HEK293 (cell line): ENCODE measurements around the gene KRT38.

ENCODE experiments used
- CTCF ChIA-PET: fragments of 350-600 bp; formaldehyde crosslinking; extraction: SDS; loops from one replicate; lab custom pipeline; 2021; ENCODE audit warnings: antibody characterized with exemption; lab: Yijun Ruan, JAX
- POLR2A ChIA-PET: fragments of 300-600 bp; formaldehyde crosslinking; extraction: SDS; loops from one replicate; lab custom pipeline; 2020; ENCODE audit warnings: antibody characterized with exemption, inconsistent platforms; lab: Yijun Ruan, JAX
- H3K27ac ChIP-seq: fragments of 200-500 bp; sonication (Bioruptor generic); 2 replicates; pipeline ENCODE4 v1.5.1; 2014; ENCODE audit warnings: low read depth, low read length, control low read depth, inconsistent platforms; ENCODE audit errors: extremely low read depth
- H3K36me3 ChIP-seq, 2 experiments: fragments of 200-500 bp in 1 of 2; sonication (Bioruptor generic) in 1 of 2; 1 replicate in 1 of 2; 2 replicates in 1 of 2; pipeline ENCODE4 v1.5.1; 2014 to 2017; ENCODE audit warnings: inconsistent platforms in 2 of 2, low read length in 2 of 2; ENCODE audit not compliant: control insufficient read depth in 2 of 2, insufficient read depth in 1 of 2
- H3K4me1 ChIP-seq: fragments of 200-500 bp; sonication (Bioruptor generic); 2 replicates; pipeline ENCODE4 v1.5.1; 2014; ENCODE audit warnings: mild to moderate bottlenecking, low read length, inconsistent platforms; ENCODE audit not compliant: control insufficient read depth, insufficient read depth
- H3K4me3 ChIP-seq: 2 replicates; pipeline ENCODE4 v1.5.1; 2011; ENCODE audit warnings: low read depth, mild to moderate bottlenecking, control low read depth, low read length, moderate library complexity
- H3K9me3 ChIP-seq: fragments of 200-500 bp; sonication (Bioruptor generic); 2 replicates; pipeline ENCODE4 v1.5.1; 2014; ENCODE audit warnings: low read depth, low read length, inconsistent platforms; ENCODE audit not compliant: control insufficient read depth, insufficient read depth
- GLI4 ChIP-seq: fragments of 450-650 bp; formaldehyde crosslinking; IDR thresholded peaks from 2 replicates; pipeline ENCODE4 v1.5.1; 2016; ENCODE audit warnings: missing biosample characterization, missing genetic modification characterization
- HOXA7 ChIP-seq: sonication (generic); formaldehyde crosslinking; IDR thresholded peaks from 2 replicates; pipeline ENCODE4 v1.8.1; 2022; ENCODE audit warnings: missing genetic modification reagents, borderline replicate concordance
- ZIC2 ChIP-seq: fragments of 450-650 bp; formaldehyde crosslinking; IDR thresholded peaks from 2 replicates; pipeline ENCODE4 v1.5.1; 2016; ENCODE audit warnings: missing biosample characterization, missing genetic modification characterization
- ZNF146 ChIP-seq: fragments of 450-650 bp; formaldehyde crosslinking; IDR thresholded peaks from 2 replicates; pipeline ENCODE4 v1.5.1; 2016; ENCODE audit warnings: missing biosample characterization, missing genetic modification characterization
- ZNF174 ChIP-seq: fragments of 450-650 bp; formaldehyde crosslinking; IDR thresholded peaks from 2 replicates; pipeline ENCODE4 v1.5.0; 2017; ENCODE audit warnings: missing biosample characterization, mild to moderate bottlenecking, missing genetic modification characterization
- ZNF184 ChIP-seq: fragments of 450-650 bp; IDR thresholded peaks from 2 replicates; pipeline ENCODE4 v1.5.1; 2018; ENCODE audit warnings: missing biosample characterization, mild to moderate bottlenecking, missing genetic modification characterization
- ZNF19 ChIP-seq: fragments of 450-650 bp; formaldehyde crosslinking; IDR thresholded peaks from 2 replicates; pipeline ENCODE4; 2016; ENCODE audit warnings: missing biosample characterization, missing genetic modification characterization, low read depth
- ZNF202 ChIP-seq: fragments of 450-650 bp; formaldehyde crosslinking; IDR thresholded peaks from 2 replicates; pipeline ENCODE4 v1.5.1; 2016; ENCODE audit warnings: missing biosample characterization, missing genetic modification characterization, borderline replicate concordance
- ZNF211 ChIP-seq: fragments of 450-650 bp; formaldehyde crosslinking; IDR thresholded peaks from 2 replicates; pipeline ENCODE4 v1.5.1; 2016; ENCODE audit warnings: low read depth, missing biosample characterization, missing genetic modification characterization
- ZNF248 ChIP-seq: fragments of 450-650 bp; formaldehyde crosslinking; IDR thresholded peaks from 2 replicates; pipeline ENCODE4 v1.5.1; 2017; ENCODE audit warnings: missing biosample characterization, missing genetic modification characterization
- ZNF501 ChIP-seq: fragments of 450-650 bp; formaldehyde crosslinking; IDR thresholded peaks from 2 replicates; pipeline ENCODE4 v1.5.1; 2016; ENCODE audit warnings: missing biosample characterization, missing genetic modification characterization
- ZNF792 ChIP-seq: fragments of 450-650 bp; formaldehyde crosslinking; IDR thresholded peaks from 2 replicates; pipeline ENCODE4 v1.5.1; 2016; ENCODE audit warnings: missing biosample characterization, missing genetic modification characterization
- ZSCAN16 ChIP-seq: fragments of 450-650 bp; formaldehyde crosslinking; IDR thresholded peaks from 2 replicates; pipeline ENCODE4 v1.5.1; 2016; ENCODE audit warnings: missing biosample characterization, missing genetic modification characterization
- TF ChIP-seq, protein P1 (sequence below): fragments of 450-650 bp; formaldehyde crosslinking; IDR thresholded peaks from 2 replicates; pipeline ENCODE4 v1.5.1; 2016; ENCODE audit warnings: missing biosample characterization, missing genetic modification characterization
- TF ChIP-seq, protein P2 (sequence below): fragments of 450-650 bp; formaldehyde crosslinking; IDR thresholded peaks from 2 replicates; pipeline ENCODE4 v1.5.1; 2017; ENCODE audit warnings: missing biosample characterization, missing genetic modification characterization
- TF ChIP-seq, protein P3 (sequence below): fragments of 450-650 bp; formaldehyde crosslinking; IDR thresholded peaks from 2 replicates; pipeline ENCODE4; 2016; ENCODE audit warnings: missing biosample characterization, missing genetic modification characterization
- TF ChIP-seq, protein P4 (sequence below): fragments of 450-650 bp; formaldehyde crosslinking; IDR thresholded peaks from 2 replicates; pipeline ENCODE4 v1.5.1; 2016; ENCODE audit warnings: missing biosample characterization, missing genetic modification characterization
- TF ChIP-seq, protein P5 (sequence below): fragments of 450-650 bp; formaldehyde crosslinking; IDR thresholded peaks from 2 replicates; pipeline ENCODE4 v1.5.1; 2016; ENCODE audit warnings: missing biosample characterization, missing genetic modification characterization
- TF ChIP-seq, protein P6 (sequence below): fragments of 450-650 bp; formaldehyde crosslinking; IDR thresholded peaks from 2 replicates; pipeline ENCODE4 v1.5.1; 2016; ENCODE audit warnings: missing biosample characterization, missing genetic modification characterization
- TF ChIP-seq, protein P7 (sequence below): fragments of 450-650 bp; formaldehyde crosslinking; IDR thresholded peaks from 2 replicates; pipeline ENCODE4 v1.5.0; 2017; ENCODE audit warnings: missing biosample characterization, missing genetic modification characterization, borderline replicate concordance

KRT38 gene

DNA sequence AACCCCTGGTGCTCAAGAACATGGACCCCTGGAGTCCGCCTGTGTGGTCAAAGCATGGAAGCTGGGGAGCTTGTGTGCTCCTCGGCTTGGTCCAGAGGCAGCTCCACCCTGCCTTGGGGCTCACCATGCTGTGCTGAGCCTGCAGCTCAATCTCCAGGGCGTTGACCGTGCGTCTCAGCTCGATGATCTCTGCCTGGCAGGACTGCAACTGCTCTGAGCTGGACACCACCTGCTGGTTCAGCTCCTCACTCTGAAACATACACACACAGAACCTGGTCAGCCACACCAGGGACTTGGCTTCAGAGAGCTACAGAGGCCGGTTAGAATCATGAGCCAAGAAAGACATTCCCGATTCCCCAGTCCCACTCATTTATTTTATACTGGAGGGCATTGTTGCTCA lies 37.5 kb upstream of the KRT38 start:
- Histone ChIP-seq H3K9me3 (no peaks in the 10 kb centered on the region), H3K36me3 (no peaks in the 10 kb centered on the region), H3K4me3 (no peak overlapping the region), H3K27ac (no peak overlapping the region), H3K4me1 (no peaks in the 10 kb centered on the region)
- POLR2A ChIA-PET: no interaction called here
- TF ChIP-seq ZNF184 (tag by site-specific recombination) (no peak), ZNF19 (tag by site-specific recombination) (no peak), ZNF211 (no peak)
- TF ChIP-seq, protein P1, sequence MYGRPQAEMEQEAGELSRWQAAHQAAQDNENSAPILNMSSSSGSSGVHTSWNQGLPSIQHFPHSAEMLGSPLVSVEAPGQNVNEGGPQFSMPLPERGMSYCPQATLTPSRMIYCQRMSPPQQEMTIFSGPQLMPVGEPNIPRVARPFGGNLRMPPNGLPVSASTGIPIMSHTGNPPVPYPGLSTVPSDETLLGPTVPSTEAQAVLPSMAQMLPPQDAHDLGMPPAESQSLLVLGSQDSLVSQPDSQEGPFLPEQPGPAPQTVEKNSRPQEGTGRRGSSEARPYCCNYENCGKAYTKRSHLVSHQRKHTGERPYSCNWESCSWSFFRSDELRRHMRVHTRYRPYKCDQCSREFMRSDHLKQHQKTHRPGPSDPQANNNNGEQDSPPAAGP: no peak
- CTCF ChIA-PET: interaction anchor here (0.6 kb wide), 1 partner anchor 49 kb away, joined by 3 read pairs; no protein-coding TSS in a partner anchor

DNA sequence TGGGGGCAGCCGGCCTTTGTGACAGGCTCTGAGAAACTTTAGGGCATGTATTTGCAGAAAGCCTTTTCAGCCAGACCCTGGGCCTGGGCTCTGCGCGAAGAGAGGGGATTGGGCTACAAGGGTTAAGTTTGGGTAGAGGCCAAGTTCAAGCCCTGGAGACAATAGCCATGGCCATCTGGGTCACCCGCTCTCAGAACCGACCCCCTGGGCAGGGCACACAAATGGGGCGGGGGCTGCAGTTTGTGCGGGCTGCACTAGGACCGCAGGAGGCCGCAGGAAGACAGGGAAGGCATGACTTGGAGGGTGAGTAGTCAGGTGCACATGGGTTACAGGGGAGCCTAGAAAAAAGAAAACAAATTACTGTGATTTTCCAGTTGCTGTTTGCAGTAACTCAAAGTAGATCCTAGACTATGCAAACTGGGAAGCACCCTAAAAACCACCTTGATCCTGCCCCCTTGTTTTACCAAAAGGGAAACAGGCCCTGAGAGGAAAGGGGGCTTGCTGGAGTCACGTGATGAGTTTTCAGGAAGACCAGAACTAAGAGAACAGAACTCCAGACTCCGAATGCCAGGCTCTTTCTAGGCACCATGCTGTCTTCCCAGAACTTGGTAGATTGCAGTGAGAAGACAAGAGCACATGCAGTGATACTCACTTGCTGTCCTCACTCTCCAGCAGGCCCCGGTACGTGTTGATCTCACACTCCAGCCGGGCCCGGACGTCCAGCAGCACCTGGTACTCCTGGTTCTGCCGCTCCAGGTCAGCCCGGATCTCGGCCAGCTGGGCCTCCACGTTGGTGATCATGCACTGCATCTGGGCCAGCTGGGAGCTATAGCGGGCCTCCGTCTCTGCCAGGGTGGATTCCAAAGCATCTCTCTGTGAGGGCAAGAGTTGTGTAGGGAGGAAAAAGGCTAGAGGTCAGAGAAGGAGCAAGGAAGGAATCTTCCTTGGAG lies 36.4 kb upstream of the KRT38 start:
- no peaks in the 10 kb centered on the region for H3K36me3 ChIP-seq
- ChIA-PET POLR2A (no interaction called here), CTCF (interaction anchor here (0.5 kb wide), 1 partner anchor 19 kb away, joined by 5 read pairs; no protein-coding TSS in a partner anchor)
- TF ChIP-seq, protein P2, sequence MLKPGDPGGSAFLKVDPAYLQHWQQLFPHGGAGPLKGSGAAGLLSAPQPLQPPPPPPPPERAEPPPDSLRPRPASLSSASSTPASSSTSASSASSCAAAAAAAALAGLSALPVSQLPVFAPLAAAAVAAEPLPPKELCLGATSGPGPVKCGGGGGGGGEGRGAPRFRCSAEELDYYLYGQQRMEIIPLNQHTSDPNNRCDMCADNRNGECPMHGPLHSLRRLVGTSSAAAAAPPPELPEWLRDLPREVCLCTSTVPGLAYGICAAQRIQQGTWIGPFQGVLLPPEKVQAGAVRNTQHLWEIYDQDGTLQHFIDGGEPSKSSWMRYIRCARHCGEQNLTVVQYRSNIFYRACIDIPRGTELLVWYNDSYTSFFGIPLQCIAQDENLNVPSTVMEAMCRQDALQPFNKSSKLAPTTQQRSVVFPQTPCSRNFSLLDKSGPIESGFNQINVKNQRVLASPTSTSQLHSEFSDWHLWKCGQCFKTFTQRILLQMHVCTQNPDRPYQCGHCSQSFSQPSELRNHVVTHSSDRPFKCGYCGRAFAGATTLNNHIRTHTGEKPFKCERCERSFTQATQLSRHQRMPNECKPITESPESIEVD (tag by site-specific recombination): no peak
- TF ChIP-seq ZNF174 (tag by site-specific recombination) (no peak), ZNF501 (no peak), HOXA7 (CRISPR knock-in tag) (no peak), ZIC2 (tag by site-specific recombination) (no peak), ZNF19 (tag by site-specific recombination) (no peak), ZNF792 (tag by site-specific recombination) (no peak), ZNF248 (no peak), ZSCAN16 (no peak), ZNF146 (tag by site-specific recombination) (no peak), GLI4 (tag by site-specific recombination) (no peak), ZNF202 (tag by site-specific recombination) (no peak)
- TF ChIP-seq, protein P3, sequence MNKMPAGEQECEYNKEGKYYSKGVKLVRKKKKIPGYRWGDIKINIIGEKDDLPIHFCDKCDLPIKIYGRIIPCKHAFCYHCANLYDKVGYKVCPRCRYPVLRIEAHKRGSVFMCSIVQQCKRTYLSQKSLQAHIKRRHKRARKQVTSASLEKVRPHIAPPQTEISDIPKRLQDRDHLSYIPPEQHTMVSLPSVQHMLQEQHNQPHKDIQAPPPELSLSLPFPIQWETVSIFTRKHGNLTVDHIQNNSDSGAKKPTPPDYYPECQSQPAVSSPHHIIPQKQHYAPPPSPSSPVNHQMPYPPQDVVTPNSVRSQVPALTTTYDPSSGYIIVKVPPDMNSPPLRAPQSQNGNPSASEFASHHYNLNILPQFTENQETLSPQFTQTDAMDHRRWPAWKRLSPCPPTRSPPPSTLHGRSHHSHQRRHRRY (tag by site-specific recombination): no peak
- TF ChIP-seq, protein P4, sequence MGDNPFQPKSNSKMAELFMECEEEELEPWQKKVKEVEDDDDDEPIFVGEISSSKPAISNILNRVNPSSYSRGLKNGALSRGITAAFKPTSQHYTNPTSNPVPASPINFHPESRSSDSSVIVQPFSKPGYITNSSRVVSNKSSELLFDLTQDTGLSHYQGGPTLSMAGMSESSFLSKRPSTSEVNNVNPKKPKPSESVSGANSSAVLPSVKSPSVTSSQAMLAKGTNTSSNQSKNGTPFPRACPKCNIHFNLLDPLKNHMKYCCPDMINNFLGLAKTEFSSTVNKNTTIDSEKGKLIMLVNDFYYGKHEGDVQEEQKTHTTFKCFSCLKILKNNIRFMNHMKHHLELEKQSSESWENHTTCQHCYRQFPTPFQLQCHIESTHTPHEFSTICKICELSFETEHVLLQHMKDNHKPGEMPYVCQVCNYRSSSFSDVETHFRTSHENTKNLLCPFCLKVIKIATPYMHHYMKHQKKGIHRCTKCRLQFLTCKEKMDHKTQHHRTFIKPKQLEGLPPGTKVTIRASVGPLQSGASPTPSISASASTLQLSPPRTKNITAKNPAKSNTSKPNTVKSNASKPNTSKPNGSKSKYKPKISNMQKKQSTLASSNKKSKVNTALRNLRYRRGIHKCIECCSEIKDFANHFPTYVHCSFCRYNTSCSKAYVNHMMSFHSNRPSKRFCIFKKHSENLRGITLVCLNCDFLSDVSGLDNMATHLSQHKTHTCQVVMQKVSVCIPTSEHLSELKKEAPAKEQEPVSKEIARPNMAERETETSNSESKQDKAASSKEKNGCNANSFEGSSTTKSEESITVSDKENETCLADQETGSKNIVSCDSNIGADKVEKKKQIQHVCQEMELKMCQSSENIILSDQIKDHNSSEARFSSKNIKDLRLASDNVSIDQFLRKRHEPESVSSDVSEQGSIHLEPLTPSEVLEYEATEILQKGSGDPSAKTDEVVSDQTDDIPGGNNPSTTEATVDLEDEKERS (tag by site-specific recombination): no peak
- TF ChIP-seq, protein P5, sequence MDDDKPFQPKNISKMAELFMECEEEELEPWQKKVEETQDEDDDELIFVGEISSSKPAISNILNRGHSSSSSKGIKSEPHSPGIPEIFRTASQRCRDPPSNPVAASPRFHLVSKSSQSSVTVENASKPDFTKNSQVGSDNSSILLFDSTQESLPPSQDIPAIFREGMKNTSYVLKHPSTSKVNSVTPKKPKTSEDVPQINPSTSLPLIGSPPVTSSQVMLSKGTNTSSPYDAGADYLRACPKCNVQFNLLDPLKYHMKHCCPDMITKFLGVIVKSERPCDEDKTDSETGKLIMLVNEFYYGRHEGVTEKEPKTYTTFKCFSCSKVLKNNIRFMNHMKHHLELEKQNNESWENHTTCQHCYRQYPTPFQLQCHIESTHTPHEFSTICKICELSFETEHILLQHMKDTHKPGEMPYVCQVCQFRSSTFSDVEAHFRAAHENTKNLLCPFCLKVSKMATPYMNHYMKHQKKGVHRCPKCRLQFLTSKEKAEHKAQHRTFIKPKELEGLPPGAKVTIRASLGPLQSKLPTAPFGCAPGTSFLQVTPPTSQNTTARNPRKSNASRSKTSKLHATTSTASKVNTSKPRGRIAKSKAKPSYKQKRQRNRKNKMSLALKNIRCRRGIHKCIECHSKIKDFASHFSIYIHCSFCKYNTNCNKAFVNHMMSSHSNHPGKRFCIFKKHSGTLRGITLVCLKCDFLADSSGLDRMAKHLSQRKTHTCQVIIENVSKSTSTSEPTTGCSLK (tag by site-specific recombination): no peak
- TF ChIP-seq, protein P6, sequence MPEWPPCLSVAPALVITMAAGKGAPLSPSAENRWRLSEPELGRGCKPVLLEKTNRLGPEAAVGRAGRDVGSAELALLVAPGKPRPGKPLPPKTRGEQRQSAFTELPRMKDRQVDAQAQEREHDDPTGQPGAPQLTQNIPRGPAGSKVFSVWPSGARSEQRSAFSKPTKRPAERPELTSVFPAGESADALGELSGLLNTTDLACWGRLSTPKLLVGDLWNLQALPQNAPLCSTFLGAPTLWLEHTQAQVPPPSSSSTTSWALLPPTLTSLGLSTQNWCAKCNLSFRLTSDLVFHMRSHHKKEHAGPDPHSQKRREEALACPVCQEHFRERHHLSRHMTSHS (tag by site-specific recombination): no peak
- TF ChIP-seq, protein P7, sequence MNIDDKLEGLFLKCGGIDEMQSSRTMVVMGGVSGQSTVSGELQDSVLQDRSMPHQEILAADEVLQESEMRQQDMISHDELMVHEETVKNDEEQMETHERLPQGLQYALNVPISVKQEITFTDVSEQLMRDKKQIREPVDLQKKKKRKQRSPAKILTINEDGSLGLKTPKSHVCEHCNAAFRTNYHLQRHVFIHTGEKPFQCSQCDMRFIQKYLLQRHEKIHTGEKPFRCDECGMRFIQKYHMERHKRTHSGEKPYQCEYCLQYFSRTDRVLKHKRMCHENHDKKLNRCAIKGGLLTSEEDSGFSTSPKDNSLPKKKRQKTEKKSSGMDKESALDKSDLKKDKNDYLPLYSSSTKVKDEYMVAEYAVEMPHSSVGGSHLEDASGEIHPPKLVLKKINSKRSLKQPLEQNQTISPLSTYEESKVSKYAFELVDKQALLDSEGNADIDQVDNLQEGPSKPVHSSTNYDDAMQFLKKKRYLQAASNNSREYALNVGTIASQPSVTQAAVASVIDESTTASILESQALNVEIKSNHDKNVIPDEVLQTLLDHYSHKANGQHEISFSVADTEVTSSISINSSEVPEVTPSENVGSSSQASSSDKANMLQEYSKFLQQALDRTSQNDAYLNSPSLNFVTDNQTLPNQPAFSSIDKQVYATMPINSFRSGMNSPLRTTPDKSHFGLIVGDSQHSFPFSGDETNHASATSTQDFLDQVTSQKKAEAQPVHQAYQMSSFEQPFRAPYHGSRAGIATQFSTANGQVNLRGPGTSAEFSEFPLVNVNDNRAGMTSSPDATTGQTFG (tag by site-specific recombination): no peak

More for the DNA sequence above, 36.4 kb upstream of the KRT38 start:
- no peak overlapping the region for H3K4me3 ChIP-seq
- H3K4me1 ChIP-seq: no peaks in the 10 kb centered on the region
- H3K27ac ChIP-seq: no peak overlapping the region
- H3K9me3 ChIP-seq: no peaks in the 10 kb centered on the region
